SK-N-MC (cell line): ENCODE results near the gene RPS25.
"Not testable (repeated sequence)": the region's sequence is repeated elsewhere in the genome, so short reads cannot be mapped to it uniquely, and the experiment has no call there.

Source experiments
- EZH2 ChIP-seq: fragments of 200-600 bp; sonication (generic); IDR thresholded peaks from one replicate; pipeline ENCODE4 v1.6.1; 2017; ENCODE audit warnings: antibody characterized with exemption
- POLR2AphosphoS5 ChIP-seq: IDR thresholded peaks from 2 replicates; pipeline ENCODE4 v1.6.1; 2012; ENCODE audit warnings: mild to moderate bottlenecking, low read depth, low read length, borderline replicate concordance

- TF ChIP-seq EZH2, POLR2AphosphoS5: not testable (repeated sequence)
Observed at GRCh38 chr11:118969508-118969907, 48.6 kb downstream of the RPS25 start.
